Stomach (tissue), 4 donors: ENCODE measurements around the gene ACVR1B.

ENCODE experiments used
- CTCF ChIP-seq, 7 experiments: fragments of 450-650 bp in 4 of 7; fragments of 200-600 bp in 3 of 7; sonication (generic) in 3 of 7; IDR thresholded peaks; one replicate each; pipeline ENCODE4 v1.5.1; 2016 to 2019; ENCODE audit warnings: antibody characterized with exemption in 7 of 7, control low read depth in 2 of 7, mild to moderate bottlenecking in 1 of 7
- EP300 ChIP-seq: sonication (generic); formaldehyde crosslinking; IDR thresholded peaks from one replicate; pipeline ENCODE4 v1.6.1; 2017; ENCODE audit warnings: antibody characterized with exemption
- POLR2A ChIP-seq, 4 donors: fragments of 450-650 bp; IDR thresholded peaks; one replicate each; pipeline ENCODE4 v1.6.1; 2016; ENCODE audit warnings: antibody characterized with exemption in 4 of 4, control low read depth in 2 of 4, mild to moderate bottlenecking in 1 of 4, moderate library complexity in 1 of 4

- TF ChIP-seq CTCF (IDR thresholded peaks at IDR 0.05) = no peak
- no peak for TF ChIP-seq EP300
- TF ChIP-seq POLR2A (IDR thresholded peaks at IDR 0.05) = no peak
Observed at GRCh38 chr12:52010152-52010622, 58.7 kb downstream of the ACVR1B start.
